K562 (cell line): ENCODE measurements around the gene ZNF48. TPM values are rescaled to one million over a fixed set of nuclear protein-coding genes. Genes with fewer than 3 reads are reported as not detected.
A peak's percentile ranks its signal among the peaks of the same experiment; 100 is the strongest.

Source experiments
- ARID3A ChIP-seq: IDR thresholded peaks from 2 replicates; pipeline ENCODE4 v1.6.1; 2012; ENCODE audit warnings: low read depth, low read length, improper control_type of control experiment, borderline replicate concordance
- GABPB1 ChIP-seq: sonication (generic); formaldehyde crosslinking; IDR thresholded peaks from 2 replicates; pipeline ENCODE4 v1.8.0; 2022; ENCODE audit warnings: mild to moderate bottlenecking, missing genetic modification reagents
- HDAC8 ChIP-seq: fragments of 450-650 bp; IDR thresholded peaks from 2 replicates; pipeline ENCODE4 v1.6.1; 2016; ENCODE audit warnings: mild to moderate bottlenecking, missing genetic modification characterization, moderate library complexity, missing compliant biosample characterization
- KLF10 ChIP-seq: fragments of 250-450 bp; sonication (Bioruptor Pico); IDR thresholded peaks from 2 replicates; pipeline ENCODE4 v1.6.1; 2021; ENCODE audit warnings: matching md5 sums
- MIER1 ChIP-seq: fragments of 450-650 bp; IDR thresholded peaks from 2 replicates; pipeline ENCODE4 v1.6.1; 2016; ENCODE audit warnings: antibody characterized with exemption, mild to moderate bottlenecking, low read depth
- MYBL2 ChIP-seq, 2 experiments: fragments of 450-650 bp in 1 of 2; sonication (generic) in 1 of 2; formaldehyde crosslinking in 1 of 2; IDR thresholded peaks; 2 replicates each; pipeline versions ENCODE4 v1.6.1 to v1.8.1; 2017 to 2022; ENCODE audit warnings: borderline replicate concordance in 1 of 2, inconsistent platforms in 1 of 2, low read depth in 1 of 2, mild to moderate bottlenecking in 1 of 2, missing genetic modification reagents in 1 of 2, moderate library complexity in 1 of 2
- NR0B1 ChIP-seq: fragments of 450-650 bp; IDR thresholded peaks from one replicate; pipeline ENCODE4 v1.6.1; 2018; ENCODE audit warnings: mild to moderate bottlenecking, moderate library complexity; ENCODE audit not compliant: partially characterized antibody
- PHB ChIP-seq: fragments of 250-450 bp; sonication (Bioruptor Pico); IDR thresholded peaks from 2 replicates; pipeline ENCODE4 v1.5.0; 2021
- RBM22 ChIP-seq: fragments of 200-400 bp; formaldehyde crosslinking; IDR thresholded peaks from 2 replicates; pipeline ENCODE4 v1.6.1; 2018; ENCODE audit warnings: low read length, low read depth; ENCODE audit not compliant: poor library complexity, severe bottlenecking
- RBM25 ChIP-seq: fragments of 200-400 bp; formaldehyde crosslinking; IDR thresholded peaks from 2 replicates; pipeline ENCODE4 v1.6.1; 2018; ENCODE audit warnings: low read length, low read depth, moderate library complexity; ENCODE audit not compliant: severe bottlenecking
- RFX1 ChIP-seq: fragments of 450-650 bp; IDR thresholded peaks from 2 replicates; pipeline ENCODE4 v1.6.1; 2016; ENCODE audit warnings: mild to moderate bottlenecking, moderate library complexity
- SAP30 ChIP-seq: fragments of 200-600 bp; sonication (generic); IDR thresholded peaks from 2 replicates; pipeline ENCODE4 v1.6.1; 2012; ENCODE audit warnings: borderline replicate concordance, low read depth, mild to moderate bottlenecking, moderate library complexity, low read length, control low read depth, inconsistent platforms; ENCODE audit not compliant: insufficient read depth, poor library complexity, severe bottlenecking
- SIX5 ChIP-seq, 2 experiments: IDR thresholded peaks; 2 replicates each; pipeline ENCODE4 v1.6.1; 2011; ENCODE audit warnings: low read length in 2 of 2, borderline replicate concordance in 1 of 2, low read depth in 1 of 2, mild to moderate bottlenecking in 1 of 2, moderate library complexity in 1 of 2; ENCODE audit not compliant: insufficient read depth in 1 of 2
- SMARCC2 ChIP-seq: fragments of 450-650 bp; IDR thresholded peaks from 2 replicates; pipeline ENCODE4 v1.6.1; 2017; ENCODE audit warnings: antibody characterized with exemption, moderate library complexity, mild to moderate bottlenecking, low read depth
- SMC3 ChIP-seq: conservative IDR thresholded peaks from 2 replicates; pipeline ENCODE4 v1.6.1; 2011; ENCODE audit warnings: low read depth, low read length, improper control_type of control experiment; ENCODE audit not compliant: insufficient read depth
- SRSF7 ChIP-seq: fragments of 200-400 bp; formaldehyde crosslinking; optimal IDR thresholded peaks from 2 replicates; pipeline ENCODE3; 2017; ENCODE audit warnings: mild to moderate bottlenecking, low read depth, low read length
- ZBTB34 ChIP-seq: fragments of 250-450 bp; sonication (Bioruptor Pico); IDR thresholded peaks from 2 replicates; pipeline ENCODE4 v1.8.0; 2021; ENCODE audit warnings: mild to moderate bottlenecking, moderate library complexity
- ZBTB7A ChIP-seq: IDR thresholded peaks from 2 replicates; pipeline ENCODE4 v1.6.1; 2011; ENCODE audit warnings: low read depth, mild to moderate bottlenecking, low read length, moderate library complexity, borderline replicate concordance; ENCODE audit not compliant: control insufficient read depth
- ZC3H4 ChIP-seq: sonication (generic); formaldehyde crosslinking; IDR thresholded peaks from 2 replicates; pipeline ENCODE4 v1.9.0; 2021; ENCODE audit warnings: missing genetic modification reagents, borderline replicate concordance
- ZNF561 ChIP-seq: fragments of 450-650 bp; formaldehyde crosslinking; conservative IDR thresholded peaks from 2 replicates; pipeline ENCODE4 v1.4.0; 2020; ENCODE audit warnings: mild to moderate bottlenecking, moderate library complexity
- ZNF717 ChIP-seq: fragments of 250-450 bp; sonication (Bioruptor Pico); IDR thresholded peaks from 2 replicates; pipeline ENCODE4 v1.5.0; 2021
- ZNF830 ChIP-seq: fragments of 250-450 bp; sonication (Bioruptor Pico); IDR thresholded peaks from 2 replicates; pipeline ENCODE4 v1.5.0; 2021; ENCODE audit warnings: mild to moderate bottlenecking
- ZSCAN32 ChIP-seq: fragments of 450-650 bp; formaldehyde crosslinking; IDR thresholded peaks from 2 replicates; pipeline ENCODE4 v1.4.0; 2020; ENCODE audit warnings: mild to moderate bottlenecking, moderate library complexity
- ZZZ3 ChIP-seq: fragments of 450-650 bp; IDR thresholded peaks from 2 replicates; pipeline ENCODE4 v1.6.1; 2016; ENCODE audit warnings: antibody characterized with exemption, mild to moderate bottlenecking, moderate library complexity
- polyA plus RNA-seq, 8 experiments: library from polyadenylated mRNA; depleted of rRNA in 4 of 8; stranded (reverse) in 5 of 8; unstranded in 3 of 8; fragments of >200 nt; fragmentation: Nextera tagmentation in 2 of 8; fragmentation: Illumina TruSeq in 1 of 8; extraction: Ambion mirVana in 2 of 8; extraction: Trizol in 1 of 8; gene quantifications; 2 replicates each; pipeline versions ENCODE4 v1.2.1 to v1.2.3, GENCODE V29; 2011 to 2014; ENCODE audit warnings: inconsistent platforms in 1 of 8, missing spikeins in 1 of 8
- total RNA-seq, 7 experiments: library from RNA; depleted of rRNA in 6 of 7; stranded (reverse); fragments of >200 nt in 6 of 7; fragmentation: Illumina TruSeq in 2 of 7; extraction: Trizol in 2 of 7; gene quantifications; 2 replicates each; pipeline versions ENCODE4 v1.2.1 to v1.2.3, GENCODE V29; 2011 to 2021; ENCODE audit warnings: low replicate concordance in 1 of 7

The ZNF48 gene
- total and polyA plus RNA-seq, 9 of the 15 experiments (the other 6 are each of a cell fraction or from before 2014, with no cell fraction given) = 0.38 to 11.6 (median 4.7) TPM

GRCh38 chr16:30354423-30355143 is 40.6 kb upstream of the ZNF48 start (continued):
- TF ChIP-seq NR0B1 = no peak
- no peak for TF ChIP-seq ZSCAN32 (CRISPR knock-in tag)
- no peak for TF ChIP-seq SMC3
- TF ChIP-seq SIX5 (IDR thresholded peaks at IDR 0.05; ENCODE audit: borderline replicate concordance in 1 of 2, insufficient read depth in 1 of 2, low read depth in 1 of 2, low read length in 2 of 2) = no peak
- TF ChIP-seq ZNF830 (CRISPR knock-in tag) = no peak
- peak; percentile 21 for TF ChIP-seq SAP30
- TF ChIP-seq ZBTB34 (CRISPR knock-in tag) = no peak
- no peak for TF ChIP-seq PHB (CRISPR knock-in tag)
- TF ChIP-seq GABPB1 (CRISPR knock-in tag) = no peak
- TF ChIP-seq RBM25 = no peak
- peak; percentile 77; the same call in 1 of the 2 replicates for TF ChIP-seq ZC3H4
- no peak for TF ChIP-seq RFX1
- TF ChIP-seq ZNF717 = no peak
- peak; percentile 15; the same call in 1 of the 2 replicates for TF ChIP-seq SMARCC2
- TF ChIP-seq KLF10 (CRISPR knock-in tag) = no peak
- peak; percentile 45; the same call in 1 of the 2 replicates for TF ChIP-seq ZBTB7A
- no peak for TF ChIP-seq ARID3A
- TF ChIP-seq HDAC8 = no peak
- TF ChIP-seq ZNF561 = no peak
- no peak for TF ChIP-seq SRSF7
- no peak for TF ChIP-seq MIER1
- TF ChIP-seq ZZZ3 = no peak
- TF ChIP-seq MYBL2 (IDR thresholded peaks at IDR 0.05; ENCODE audit: low read depth) = no peak
- TF ChIP-seq MYBL2 (CRISPR knock-in tag; IDR thresholded peaks at IDR 0.05; ENCODE audit: borderline replicate concordance) = no peak
- peak; percentile 92 for TF ChIP-seq RBM22
